ENCODE data around the gene MIGA2. TPM values are rescaled to one million over a fixed set of nuclear protein-coding genes. Genes with fewer than 3 reads are reported as not detected.

MIGA2 gene
- total and polyA plus RNA-seq, 2 donors (not counting 1 experiment from before 2014, with no cell fraction given), result 62.1 to 78.1 TPM

GRCh38 chr9:129059796-129060785 lies 23.7 kb downstream of the MIGA2 start:
- Mint-ChIP-seq H3K27me3 (no peaks in the 10 kb centered on the region), H3K27ac (no peak overlapping the region), H3K9me3 (ENCODE audit: insufficient read depth) (no peaks in the 10 kb centered on the region), H3K4me3 (no peak overlapping the region), H3K4me1 (no peaks in the 10 kb centered on the region)
- CTCF ChIA-PET, result no interaction called here
- H3K4me2 ChIP-seq (replicated peaks; ENCODE audit: low read depth, low read length, poor library complexity, severe bottlenecking), result no peak overlapping the region
- ATAC-seq (ENCODE audit: low read depth) (no peak), DNase-seq (no peak)
- no peaks in the 10 kb centered on the region for H3K9me3 ChIP-seq (ENCODE audit: control extremely low read depth in 1 of 3, control insufficient read depth in 2 of 3, insufficient read depth in 1 of 3, low read length in 2 of 3)
- intact Hi-C loops (cut with micrococcal nuclease), result no loop called here
- H2AFZ ChIP-seq (ENCODE audit: insufficient read depth, low read depth, low read length, poor library complexity, severe bottlenecking), result no peak overlapping the region
- no peaks in the 10 kb centered on the region for H3K4me1 ChIP-seq (ENCODE audit: control insufficient read depth in 2 of 2, insufficient read depth in 2 of 2, low read length in 2 of 2)
- POLR2A ChIA-PET, result no interaction called here
- no peak overlapping the region for H3K9ac ChIP-seq (ENCODE audit: low read length)
- H3K36me3 ChIP-seq (replicated peaks in 1 of 2; ENCODE audit: control extremely low read depth in 1 of 2, control insufficient read depth in 1 of 2, extremely low read depth in 1 of 2, insufficient read depth in 2 of 2, low read length in 1 of 2), result peaks cover 0 to 48% of the 10 kb centered on the region in 2 experiments
- no peak overlapping the region for H3K27ac ChIP-seq (ENCODE audit: low read length in 2 of 2)
- TF ChIP-seq EZH2 (IDR thresholded peaks at IDR 0.05; ENCODE audit: borderline replicate concordance, insufficient read depth, low read depth, low read length, poor library complexity, severe bottlenecking), result no peak
- TF ChIP-seq CTCF (IDR thresholded peaks at IDR 0.05), result no peak
- 98% methylated on average over 37 of the region's 37 CpGs for WGBS (ENCODE audit: insufficient coverage)
- H3K27me3 ChIP-seq (replicated peaks in 1 of 4; ENCODE audit: control extremely low read depth in 1 of 4, control insufficient read depth in 3 of 4, insufficient read depth in 4 of 4, low read length in 3 of 4), result no peaks in the 10 kb centered on the region
- no peaks in the 10 kb centered on the region for H4K20me1 ChIP-seq (ENCODE audit: control insufficient read depth, insufficient read depth, low read length, poor library complexity, severe bottlenecking)
- H3K4me3 ChIP-seq (ENCODE audit: control extremely low read depth in 1 of 5, extremely low read depth in 1 of 5, insufficient read depth in 1 of 5, low read depth in 2 of 5, low read length in 4 of 5), result no peak overlapping the region
- no peaks in the 10 kb centered on the region for H3K79me2 ChIP-seq (ENCODE audit: control insufficient read depth, insufficient read depth, low read length)

DNA sequence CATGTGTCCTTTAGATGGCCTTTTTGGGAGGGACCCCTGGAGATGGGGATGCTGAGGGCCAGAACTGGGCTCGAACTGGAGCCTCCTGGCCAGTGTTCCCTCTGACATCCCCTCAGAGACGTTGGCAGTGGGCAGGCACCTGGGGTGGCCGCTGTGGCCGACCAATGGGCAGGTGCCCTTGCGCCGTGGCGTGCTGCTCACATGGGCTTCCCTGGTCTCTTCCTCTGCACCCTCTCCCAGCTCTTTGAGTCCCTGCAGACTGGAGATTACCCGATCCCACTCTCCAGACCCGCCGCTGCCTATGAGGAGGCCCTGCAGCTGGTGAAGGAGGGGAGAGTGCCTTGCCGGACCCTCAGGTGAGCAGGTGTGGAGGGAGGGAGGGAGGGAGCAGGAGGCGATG lies 24.6 kb downstream of the MIGA2 start:
- CTCF ChIA-PET, result no interaction called here
- peaks cover 0 to 55% of the 10 kb centered on the region in 2 experiments for H3K36me3 ChIP-seq (replicated peaks in 1 of 2; ENCODE audit: control extremely low read depth in 1 of 2, control insufficient read depth in 1 of 2, extremely low read depth in 1 of 2, insufficient read depth in 2 of 2, low read length in 1 of 2)

More for the DNA sequence above, 24.6 kb downstream of the MIGA2 start:
- H3K4me2 ChIP-seq (replicated peaks; ENCODE audit: low read depth, low read length, poor library complexity, severe bottlenecking), result no peak overlapping the region
- H3K4me1 Mint-ChIP-seq, result no peaks in the 10 kb centered on the region
- no peaks in the 10 kb centered on the region for H3K27me3 Mint-ChIP-seq
- no peaks in the 10 kb centered on the region for H3K79me2 ChIP-seq (ENCODE audit: control insufficient read depth, insufficient read depth, low read length)
- WGBS (ENCODE audit: insufficient coverage), result 94% methylated on average over 10 of the region's 12 CpGs
- no peaks in the 10 kb centered on the region for H3K9me3 Mint-ChIP-seq (ENCODE audit: insufficient read depth)
- DNase-seq (no peak), ATAC-seq (ENCODE audit: low read depth) (no peak)
- no peak overlapping the region for H3K9ac ChIP-seq (ENCODE audit: low read length)
- no peak for TF ChIP-seq CTCF (IDR thresholded peaks at IDR 0.05)
- TF ChIP-seq EZH2 (IDR thresholded peaks at IDR 0.05; ENCODE audit: borderline replicate concordance, insufficient read depth, low read depth, low read length, poor library complexity, severe bottlenecking), result no peak
- H3K4me3 Mint-ChIP-seq, result no peak overlapping the region
- H3K9me3 ChIP-seq (ENCODE audit: control extremely low read depth in 1 of 3, control insufficient read depth in 2 of 3, insufficient read depth in 1 of 3, low read length in 2 of 3), result no peaks in the 10 kb centered on the region
- H3K27ac ChIP-seq (ENCODE audit: low read length in 2 of 2), result no peak overlapping the region
- intact Hi-C loops (cut with micrococcal nuclease), result no loop called here
- no peaks in the 10 kb centered on the region for H3K4me1 ChIP-seq (ENCODE audit: control insufficient read depth in 2 of 2, insufficient read depth in 2 of 2, low read length in 2 of 2)
- H3K27ac Mint-ChIP-seq, result no peak overlapping the region
- no peaks in the 10 kb centered on the region for H4K20me1 ChIP-seq (ENCODE audit: control insufficient read depth, insufficient read depth, low read length, poor library complexity, severe bottlenecking)
- H3K4me3 ChIP-seq (ENCODE audit: control extremely low read depth in 1 of 5, extremely low read depth in 1 of 5, insufficient read depth in 1 of 5, low read depth in 2 of 5, low read length in 4 of 5), result no peak overlapping the region
- POLR2A ChIA-PET, result no interaction called here
- H3K27me3 ChIP-seq (replicated peaks in 1 of 4; ENCODE audit: control extremely low read depth in 1 of 4, control insufficient read depth in 3 of 4, insufficient read depth in 4 of 4, low read length in 3 of 4), result no peaks in the 10 kb centered on the region
- no peak overlapping the region for H2AFZ ChIP-seq (ENCODE audit: insufficient read depth, low read depth, low read length, poor library complexity, severe bottlenecking)

Measured in B cell (primary cell).